NCI-H2171 treated with DMSO at 0.1 percent for 48 hours (cell line): ENCODE results near the gene SEL1L.
"Not testable (repeated sequence)": the region's sequence is repeated elsewhere in the genome, so short reads cannot be mapped to it uniquely, and the experiment has no call there.

ENCODE experiments used
- DNase-seq: peaks from one replicate; lab custom pipeline; 2025; lab: John Stamatoyannopoulos, UW

Gene SEL1L

DNA sequence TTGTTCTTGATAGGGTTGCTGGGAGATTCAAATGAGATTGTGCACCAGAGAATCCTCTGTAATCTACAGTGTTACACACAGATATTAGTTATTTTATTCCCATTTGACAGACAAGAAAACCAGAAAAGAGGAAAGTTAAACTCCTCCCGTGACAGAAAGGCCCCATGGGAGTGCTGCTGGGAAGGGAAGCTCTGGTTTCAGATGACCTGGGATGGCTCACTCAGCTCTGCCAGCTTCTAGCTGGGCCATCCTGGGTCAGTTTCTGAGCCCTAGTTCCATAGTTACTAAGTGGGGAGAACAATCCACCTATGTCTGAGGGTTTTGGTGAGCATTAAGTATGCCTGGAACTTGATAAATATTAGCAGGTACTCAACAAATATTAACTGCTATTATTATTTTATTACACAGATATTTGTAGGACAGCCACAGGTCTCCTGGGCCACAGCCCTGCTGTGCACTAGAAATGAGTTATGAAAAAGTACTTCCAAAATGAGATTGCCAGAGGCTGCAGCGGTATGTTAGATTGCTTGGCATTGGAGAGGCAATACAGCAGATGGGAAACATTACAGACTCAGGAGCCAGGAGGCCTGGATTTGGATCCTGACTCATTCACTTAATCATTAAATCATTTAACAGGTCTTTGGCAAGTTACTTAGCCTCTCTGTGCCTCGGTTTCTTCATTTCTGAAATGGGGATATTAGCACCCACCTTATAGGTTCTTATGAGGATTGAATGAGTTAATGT, 86.5 kb downstream of the SEL1L start:
- peak; percentile 27 for DNase-seq

DNA sequence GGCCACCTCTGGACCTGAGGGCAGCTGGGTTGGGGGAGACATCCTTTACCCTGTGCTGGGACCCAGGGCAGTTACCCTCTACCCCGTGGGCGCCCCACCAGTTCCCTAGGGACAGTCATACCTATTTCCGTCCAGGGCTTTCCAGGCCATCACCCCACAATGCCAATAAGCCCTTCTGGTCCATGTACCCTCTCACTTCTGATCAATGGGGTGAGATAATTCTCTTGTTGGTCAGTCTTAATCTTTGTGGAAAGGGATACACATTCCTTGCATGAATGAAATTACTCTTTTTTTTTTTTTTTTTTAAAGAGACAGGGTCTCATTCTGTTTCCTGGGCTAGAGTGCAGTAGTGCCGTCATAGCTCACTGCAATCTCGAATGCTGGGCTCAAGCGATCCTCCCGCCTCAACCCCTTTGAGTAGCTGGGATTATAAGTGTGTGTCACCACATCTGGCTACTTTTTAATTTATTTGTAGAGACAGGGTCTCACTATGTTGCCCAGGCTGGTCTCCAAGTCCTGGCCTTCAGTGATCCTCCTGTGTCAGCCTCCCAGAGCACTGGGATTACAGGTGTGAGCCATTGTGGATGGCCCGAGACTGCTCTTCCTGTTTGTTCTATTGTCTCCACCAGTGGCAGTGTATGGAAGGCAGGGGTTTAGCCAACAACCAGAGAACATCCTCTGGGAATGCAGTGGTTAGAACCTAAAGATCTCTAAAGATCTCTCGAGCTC, 87.2 kb downstream of the SEL1L start:
- DNase-seq = no peak

DNA sequence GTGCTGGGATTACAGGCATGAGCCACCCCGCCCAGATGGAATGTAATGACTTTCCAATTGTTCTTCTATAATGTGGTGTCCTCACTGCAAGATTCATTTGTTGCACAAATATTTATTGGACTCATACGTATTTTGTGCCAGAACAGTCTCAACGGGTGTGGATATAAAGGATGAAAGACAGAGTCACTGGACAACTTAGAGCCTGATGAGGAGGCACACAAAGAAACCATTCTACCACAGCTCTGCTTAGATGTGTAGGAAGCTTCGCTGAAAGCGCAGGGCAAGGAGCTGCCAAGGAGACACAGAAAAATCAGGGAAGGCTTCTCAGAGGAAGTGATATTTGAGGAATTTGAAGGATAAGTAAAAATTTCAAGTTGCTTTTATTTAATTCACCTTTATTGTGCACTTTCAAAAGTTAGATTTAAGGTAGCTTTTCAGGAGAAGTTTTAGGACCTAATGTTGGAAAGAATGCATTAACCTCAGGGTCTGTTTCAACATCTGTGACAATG, 92.0 kb downstream of the SEL1L start:
- no peak for DNase-seq

- DNase-seq = no peak
Measured at GRCh38 chr14:81440041-81440440, 93.6 kb downstream of the SEL1L start.

GRCh38 chr14:81437244-81437643, 96.4 kb downstream of the SEL1L start:
- DNase-seq = no peak

DNA sequence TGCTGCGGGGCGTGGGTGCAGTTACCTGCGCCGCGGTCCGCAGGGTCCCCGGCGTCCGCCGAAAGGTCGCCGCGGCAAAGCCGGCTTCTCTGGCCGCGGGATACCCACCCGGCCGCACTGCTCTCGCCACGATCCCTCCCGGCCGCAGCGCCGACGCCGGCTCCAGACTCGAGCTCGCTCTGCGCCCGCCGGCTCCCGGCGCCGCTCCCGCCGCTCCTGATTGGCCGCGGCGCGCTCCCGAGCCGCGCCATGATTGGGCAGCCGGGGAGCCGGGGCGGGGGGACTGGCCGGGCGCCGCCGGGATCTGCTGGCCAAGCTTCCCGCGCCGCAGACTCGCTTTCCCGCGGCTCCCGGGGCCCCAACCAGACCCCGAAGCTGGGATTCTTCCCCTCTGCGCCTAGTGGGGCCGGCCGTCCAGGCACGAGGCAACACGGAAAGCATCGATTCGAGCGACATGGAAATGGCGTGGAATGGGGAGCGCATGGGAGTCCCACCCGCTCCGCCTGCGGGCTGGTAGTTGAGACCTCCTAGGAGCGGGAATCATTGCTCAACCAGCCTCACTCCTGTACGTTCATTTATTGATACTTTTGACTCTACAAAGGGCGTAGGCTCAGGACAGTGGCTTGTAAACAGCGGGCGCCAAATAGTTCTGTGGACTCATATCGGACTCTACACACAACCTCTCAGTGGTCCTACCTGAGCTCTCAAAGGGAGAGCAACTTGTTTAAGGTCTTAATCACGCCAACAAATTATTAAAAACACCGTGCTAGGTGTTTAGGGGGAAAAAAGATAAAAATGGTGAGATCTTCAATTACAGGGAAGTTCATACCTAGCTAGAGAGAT, 97.1 kb downstream of the SEL1L start:
- DNase-seq = peak; percentile 88

- peak; percentile 87 for DNase-seq
Measured at GRCh38 chr14:81435391-81436295, 98.0 kb downstream of the SEL1L start.

- no peak for DNase-seq
Measured at GRCh38 chr14:81435048-81435390, 98.6 kb downstream of the SEL1L start.

DNA sequence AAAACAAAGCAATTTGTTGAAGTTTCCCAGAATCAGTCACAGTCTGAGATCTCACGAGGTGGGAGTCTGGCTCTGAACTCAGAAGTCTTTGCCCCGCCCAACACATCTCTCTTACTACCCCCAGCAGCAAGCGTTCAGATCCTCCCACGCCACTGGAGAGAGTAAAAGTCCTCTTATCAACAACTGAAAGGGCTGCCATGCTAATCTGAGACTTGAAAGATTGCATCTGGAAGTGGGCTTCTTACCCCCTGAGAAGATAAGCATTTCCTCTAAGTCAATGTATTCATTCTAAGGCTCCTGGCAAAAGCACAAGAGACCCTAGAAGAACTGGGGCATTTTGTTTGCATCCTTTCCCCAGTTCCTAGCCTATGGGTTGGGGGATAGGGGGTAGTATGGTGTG, 99.4 kb downstream of the SEL1L start:
- DNase-seq = no peak

DNA sequence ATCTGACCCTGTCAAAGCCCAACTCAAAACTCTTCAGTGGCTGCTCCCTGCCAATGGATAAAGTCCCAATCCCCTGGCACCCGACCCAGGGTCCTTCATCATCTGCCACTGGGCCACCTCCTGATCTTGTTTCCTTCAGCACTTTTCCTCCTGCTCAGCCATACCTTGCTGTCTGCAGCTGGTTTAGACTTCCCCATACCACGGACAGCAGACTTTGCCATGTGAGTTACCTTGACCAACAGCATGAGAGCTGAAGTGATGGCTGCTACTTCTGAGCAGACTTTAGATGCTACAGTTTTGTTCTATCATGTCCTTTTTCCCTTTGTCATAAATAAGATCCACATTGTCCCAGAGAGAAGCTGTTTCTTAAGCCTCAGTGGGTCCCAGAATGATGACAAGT, 100.3 kb downstream of the SEL1L start:
- DNase-seq = no peak

- DNase-seq = no peak
Measured at GRCh38 chr14:81432219-81432661, 101.4 kb downstream of the SEL1L start.

DNA sequence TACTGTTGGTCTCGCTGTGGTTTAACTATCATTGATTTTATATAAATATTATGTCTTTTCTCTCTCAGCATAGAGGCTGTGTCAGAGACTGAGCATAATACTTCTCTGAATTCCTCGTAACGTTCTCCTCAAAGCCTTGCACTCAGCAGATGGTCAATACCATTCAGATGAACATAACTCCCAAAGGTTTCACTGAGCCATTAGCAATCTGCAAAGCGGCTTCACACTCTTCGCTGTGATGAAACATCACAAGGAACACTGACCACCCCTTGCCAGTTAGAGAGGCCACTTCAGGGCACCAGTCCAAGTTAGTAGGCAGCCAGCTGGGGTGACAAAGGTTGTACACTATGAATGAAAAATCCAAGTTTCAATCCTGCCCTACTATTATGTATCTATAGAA, 103.4 kb downstream of the SEL1L start:
- no peak for DNase-seq

GRCh38 chr14:81429749-81430148, 103.9 kb downstream of the SEL1L start:
- DNase-seq = not testable (repeated sequence)

DNA sequence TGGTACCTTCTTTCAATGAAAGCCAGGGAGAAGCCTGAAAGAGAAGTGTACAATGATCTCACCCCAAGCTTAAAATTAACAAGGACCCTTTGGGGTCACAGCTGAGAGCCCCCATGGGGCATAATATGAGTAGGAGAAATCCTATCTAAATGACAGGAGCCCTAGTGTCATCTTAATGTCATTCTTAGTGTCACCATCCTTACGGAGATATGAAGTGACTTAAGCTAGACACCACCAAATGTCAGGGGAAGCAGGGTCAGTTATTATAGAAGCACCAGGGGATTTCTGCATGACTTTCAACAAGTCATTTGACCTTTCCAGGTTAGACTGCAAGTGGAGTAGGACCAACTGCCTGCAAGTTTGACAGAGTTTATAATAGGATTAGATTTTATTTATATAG, 104.6 kb downstream of the SEL1L start:
- DNase-seq = no peak

DNA sequence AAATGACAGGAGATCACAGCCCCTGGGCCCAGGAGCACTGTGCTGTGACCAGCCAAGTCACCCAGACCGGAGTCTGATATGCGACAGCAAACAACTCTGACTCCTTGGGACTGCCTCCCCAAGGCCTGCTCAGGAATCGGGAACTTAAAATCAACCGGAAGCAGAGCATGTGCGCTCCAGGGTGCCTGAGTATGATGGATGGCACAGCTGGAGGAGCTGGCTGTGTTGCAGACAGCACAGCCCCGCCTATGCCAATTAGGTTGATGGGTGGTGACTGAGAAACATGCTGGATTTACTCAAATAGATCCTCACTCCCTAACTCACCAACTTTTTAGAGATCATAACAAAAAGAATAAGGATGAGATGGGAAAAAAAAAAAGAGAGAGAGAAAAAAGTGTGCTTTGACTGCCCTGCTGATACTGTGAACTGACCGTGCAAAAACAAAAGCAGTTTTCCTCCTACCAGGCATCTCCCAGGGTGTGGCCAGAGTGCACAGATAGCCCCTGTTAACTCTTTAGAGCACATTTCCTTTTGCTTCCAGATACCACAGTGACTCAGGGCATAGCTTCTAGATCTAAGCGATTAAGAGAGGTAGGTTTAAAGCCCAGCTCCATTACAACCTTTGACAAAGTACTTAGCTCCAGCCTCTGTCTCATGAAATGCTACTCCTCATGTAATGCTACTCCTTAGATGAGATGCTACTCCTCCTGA, 106.2 kb downstream of the SEL1L start:
- DNase-seq = peak; percentile 46

DNA sequence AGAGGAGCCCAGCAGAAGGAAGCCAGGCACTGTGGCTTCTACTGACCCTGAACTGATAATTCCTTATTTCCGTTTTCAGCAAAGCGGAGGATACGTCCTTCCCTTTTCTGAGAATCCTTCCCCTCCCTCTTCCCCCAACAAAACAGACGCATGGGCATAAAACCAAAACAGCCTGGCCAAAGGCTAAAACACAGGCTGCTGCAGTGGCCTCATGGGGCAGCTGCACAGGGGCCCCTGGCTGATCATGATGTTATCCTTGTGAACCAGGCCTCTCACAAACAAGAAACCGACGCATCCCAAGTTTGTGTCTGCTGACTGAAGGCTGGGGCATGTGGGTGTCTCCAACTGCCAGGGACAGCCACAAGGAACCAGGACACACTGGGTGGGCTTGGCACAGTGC, 110.1 kb downstream of the SEL1L start:
- DNase-seq = no peak
